ENCODE measurements around the gene NINL. TPM values are rescaled to one million over a fixed set of nuclear protein-coding genes. Genes with fewer than 3 reads are reported as not detected.

The NINL gene
- total RNA-seq, 4 donors from 2014 or later, result 18.3 to 37.8 (median 23.5) TPM

DNA sequence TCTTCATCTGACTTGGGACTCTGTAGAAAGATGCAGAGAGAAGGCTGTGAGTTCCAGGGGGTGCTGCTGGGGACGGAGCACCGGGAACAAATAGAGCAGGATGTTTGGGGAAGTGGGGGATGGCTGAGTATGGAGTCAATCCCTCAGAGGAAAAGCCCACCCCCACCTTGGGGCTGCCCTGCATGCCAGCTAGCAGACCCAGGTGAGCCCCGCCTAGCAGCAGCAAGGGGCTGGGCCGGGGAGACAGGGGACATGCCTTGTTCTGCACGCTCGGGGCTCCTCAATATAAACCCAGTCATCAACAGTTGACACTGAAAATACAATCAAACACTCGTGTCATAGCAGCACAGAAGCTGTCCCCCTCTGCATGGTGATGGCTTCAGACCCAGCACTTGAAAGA, 74.6 kb downstream of the NINL start:
- no peaks in the 10 kb centered on the region for H3K27me3 ChIP-seq
- peaks cover 21 to 25% of the 10 kb centered on the region in 2 donors for H3K36me3 ChIP-seq
- no peak for DNase-seq
- TF ChIP-seq, protein P1, sequence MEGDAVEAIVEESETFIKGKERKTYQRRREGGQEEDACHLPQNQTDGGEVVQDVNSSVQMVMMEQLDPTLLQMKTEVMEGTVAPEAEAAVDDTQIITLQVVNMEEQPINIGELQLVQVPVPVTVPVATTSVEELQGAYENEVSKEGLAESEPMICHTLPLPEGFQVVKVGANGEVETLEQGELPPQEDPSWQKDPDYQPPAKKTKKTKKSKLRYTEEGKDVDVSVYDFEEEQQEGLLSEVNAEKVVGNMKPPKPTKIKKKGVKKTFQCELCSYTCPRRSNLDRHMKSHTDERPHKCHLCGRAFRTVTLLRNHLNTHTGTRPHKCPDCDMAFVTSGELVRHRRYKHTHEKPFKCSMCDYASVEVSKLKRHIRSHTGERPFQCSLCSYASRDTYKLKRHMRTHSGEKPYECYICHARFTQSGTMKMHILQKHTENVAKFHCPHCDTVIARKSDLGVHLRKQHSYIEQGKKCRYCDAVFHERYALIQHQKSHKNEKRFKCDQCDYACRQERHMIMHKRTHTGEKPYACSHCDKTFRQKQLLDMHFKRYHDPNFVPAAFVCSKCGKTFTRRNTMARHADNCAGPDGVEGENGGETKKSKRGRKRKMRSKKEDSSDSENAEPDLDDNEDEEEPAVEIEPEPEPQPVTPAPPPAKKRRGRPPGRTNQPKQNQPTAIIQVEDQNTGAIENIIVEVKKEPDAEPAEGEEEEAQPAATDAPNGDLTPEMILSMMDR (IDR thresholded peaks at IDR 0.05), result no peak
- no peak for TF ChIP-seq POLR2A (IDR thresholded peaks at IDR 0.05)
- WGBS, 2 donors, result 91 to 95% methylated on average over 7 of the region's 7 CpGs
- H3K9me3 ChIP-seq, result no peaks in the 10 kb centered on the region
- no peak overlapping the region for H3K27ac ChIP-seq
- H3K4me1 ChIP-seq, result peaks cover 0 to 10% of the 10 kb centered on the region in 2 donors
- intact Hi-C loops (cut with DNase I), result no loop called here
- no peak overlapping the region for H3K4me3 ChIP-seq (replicated peaks in 1 of 3)

DNA sequence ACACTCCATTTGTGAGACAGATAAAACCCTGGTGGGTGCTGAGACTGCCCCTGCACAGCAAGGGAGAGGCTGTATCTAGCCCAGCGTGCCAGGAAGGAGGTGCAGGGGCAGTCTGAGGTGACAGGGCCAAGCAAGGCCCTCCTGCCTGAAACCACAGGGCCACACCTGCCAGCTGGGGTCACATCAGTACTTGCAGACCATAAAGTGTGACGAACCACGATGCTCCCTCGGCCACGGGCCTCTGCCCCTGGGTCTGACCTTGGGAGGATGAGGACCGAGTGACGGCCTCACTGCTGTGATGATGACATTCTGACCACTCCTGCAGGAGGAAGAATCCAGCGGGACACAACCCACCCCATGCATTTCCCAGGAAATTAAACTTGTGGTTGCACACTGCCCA, 75.1 kb downstream of the NINL start:
- peaks cover 0 to 10% of the 10 kb centered on the region in 2 donors for H3K4me1 ChIP-seq
- WGBS, 2 donors, result 80 to 95% methylated on average over 1 to 4 of the region's 8 CpGs
- TF ChIP-seq, protein P1 (IDR thresholded peaks at IDR 0.05), result no peak
- no peak for TF ChIP-seq POLR2A (IDR thresholded peaks at IDR 0.05)
- intact Hi-C loops (cut with DNase I), result no loop called here
- DNase-seq, result no peak
- no peak overlapping the region for H3K4me3 ChIP-seq (replicated peaks in 1 of 3)
- H3K27ac ChIP-seq, result no peak overlapping the region
- no peaks in the 10 kb centered on the region for H3K9me3 ChIP-seq
- peaks cover 21% of the 10 kb centered on the region in 2 donors for H3K36me3 ChIP-seq
- no peaks in the 10 kb centered on the region for H3K27me3 ChIP-seq

DNA sequence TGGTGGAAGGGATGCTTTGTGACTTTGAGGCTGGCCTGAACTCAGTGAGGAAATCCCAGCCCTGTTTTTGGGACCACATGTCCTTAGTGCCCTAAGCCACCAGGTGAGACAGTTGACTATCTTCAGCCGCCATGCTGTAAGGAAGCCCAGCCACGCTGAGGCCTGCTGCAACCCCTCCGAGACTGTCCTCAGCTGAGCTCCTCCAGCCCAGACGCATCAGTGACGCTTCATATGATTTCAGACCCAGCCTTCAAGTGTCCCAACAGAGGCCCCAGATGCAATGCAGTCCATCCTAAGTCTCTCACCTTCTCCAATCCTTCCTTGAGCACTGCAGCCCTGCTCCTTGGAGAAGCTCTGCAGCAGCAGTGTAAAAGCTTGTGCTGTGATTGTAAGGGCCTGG, 76.2 kb downstream of the NINL start:
- TF ChIP-seq, protein P1 (IDR thresholded peaks at IDR 0.05), result no peak
- TF ChIP-seq POLR2A (IDR thresholded peaks at IDR 0.05), result no peak
- peak overlapping the region in 1 of 3 donors; percentile 54 for H3K27ac ChIP-seq
- no peak for DNase-seq
- no peaks in the 10 kb centered on the region for H3K9me3 ChIP-seq
- no peaks in the 10 kb centered on the region for H3K27me3 ChIP-seq
- H3K4me1 ChIP-seq, result peaks cover 0 to 10% of the 10 kb centered on the region in 2 donors
- intact Hi-C loops (cut with DNase I), result no loop called here
- H3K4me3 ChIP-seq (replicated peaks in 1 of 3), result no peak overlapping the region
- peaks cover 18 to 21% of the 10 kb centered on the region in 2 donors for H3K36me3 ChIP-seq
- 96 to 97% methylated on average over 5 of the region's 5 CpGs for WGBS, 2 donors

DNA sequence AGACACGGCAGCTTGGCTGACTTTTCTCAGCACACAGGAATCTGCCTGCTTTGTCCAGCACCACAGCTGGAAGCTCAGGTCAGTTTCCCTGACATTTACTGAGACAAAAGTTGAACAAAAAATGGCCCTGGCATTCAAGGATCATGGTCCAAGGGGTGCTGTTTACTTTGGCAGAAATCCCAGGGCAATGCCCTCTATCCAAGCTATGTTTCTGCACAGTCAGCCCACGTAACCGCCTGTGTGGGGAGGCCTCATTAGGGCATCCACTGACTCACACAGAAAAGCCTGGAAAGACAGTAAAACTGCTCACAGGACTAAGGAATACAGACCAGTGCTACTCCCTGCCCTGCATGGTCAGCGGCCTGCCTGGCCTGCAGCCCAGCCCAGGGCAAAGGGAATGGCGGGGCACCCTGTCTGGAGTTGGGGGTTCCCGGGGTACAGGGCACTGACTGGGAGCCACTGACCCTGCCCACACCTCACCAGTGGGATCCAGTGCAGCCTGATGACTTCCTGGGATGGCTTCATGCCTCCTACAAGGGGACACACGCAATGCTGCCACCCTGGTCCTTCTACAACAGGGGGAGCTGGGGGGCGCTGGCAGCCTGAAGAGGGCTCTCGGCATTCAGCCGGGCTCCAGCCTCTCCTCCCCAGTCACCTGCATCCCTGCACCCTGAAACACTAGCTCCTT, 77.1 kb downstream of the NINL start:
- H3K4me1 ChIP-seq, result peaks cover 0 to 10% of the 10 kb centered on the region in 2 donors
- TF ChIP-seq, protein P1 (IDR thresholded peaks at IDR 0.05), result no peak
- TF ChIP-seq POLR2A (IDR thresholded peaks at IDR 0.05), result no peak
- no peaks in the 10 kb centered on the region for H3K9me3 ChIP-seq
- intact Hi-C loops (cut with DNase I), result no loop called here
- WGBS, 2 donors, result 71 to 75% methylated on average over 6 to 8 of the region's 10 CpGs
- H3K36me3 ChIP-seq, result peaks cover 21 to 24% of the 10 kb centered on the region in 2 donors
- peak overlapping the region in 2 of 3 donors; percentile 50 to 54 for H3K27ac ChIP-seq
- H3K4me3 ChIP-seq (replicated peaks in 1 of 3), result no peak overlapping the region
- peak; percentile 57 to 62 for DNase-seq
- H3K27me3 ChIP-seq, result no peaks in the 10 kb centered on the region

DNA sequence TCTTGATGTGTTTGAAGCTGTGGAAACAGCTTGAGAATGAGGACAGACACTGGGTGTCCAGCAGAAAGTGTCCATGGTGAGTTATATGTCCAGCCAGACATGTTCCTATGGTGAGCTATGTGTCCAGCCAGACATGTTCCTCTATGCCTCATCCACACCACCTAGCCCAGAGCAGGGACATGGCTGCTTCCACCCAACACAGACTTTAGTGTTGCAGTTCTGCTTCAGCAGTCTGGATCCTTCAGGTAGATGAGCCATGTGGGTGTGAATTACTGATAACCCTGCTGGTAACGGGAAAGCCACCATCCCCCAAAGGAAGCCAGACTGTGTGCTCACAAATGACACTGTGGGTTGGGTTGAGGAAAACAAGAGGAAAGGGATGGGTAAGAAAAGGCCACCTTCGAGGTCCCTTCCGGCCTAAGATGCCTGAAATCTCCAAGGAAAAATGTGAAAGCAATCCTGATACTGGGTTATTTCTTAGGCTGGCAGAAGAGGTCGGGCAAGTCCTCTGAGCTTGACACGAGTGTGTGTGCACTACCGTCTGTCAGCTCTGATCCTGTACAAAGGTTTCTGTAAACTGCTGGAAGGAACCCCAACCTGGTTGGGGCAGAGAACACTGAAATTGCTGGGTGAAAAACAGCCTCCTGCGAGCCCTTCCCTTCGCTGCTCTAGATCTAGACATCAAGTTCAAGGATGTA, 77.8 kb downstream of the NINL start:
- no peak for DNase-seq
- H3K9me3 ChIP-seq, result no peaks in the 10 kb centered on the region
- no peaks in the 10 kb centered on the region for H3K27me3 ChIP-seq
- peaks cover 21 to 24% of the 10 kb centered on the region in 2 donors for H3K36me3 ChIP-seq
- intact Hi-C loops (cut with DNase I), result no loop called here
- H3K4me1 ChIP-seq, result peaks cover 0 to 10% of the 10 kb centered on the region in 2 donors
- no peak overlapping the region for H3K4me3 ChIP-seq (replicated peaks in 1 of 3)
- TF ChIP-seq, protein P1 (IDR thresholded peaks at IDR 0.05), result no peak
- TF ChIP-seq POLR2A (IDR thresholded peaks at IDR 0.05), result no peak
- peak overlapping the region in 2 of 3 donors; percentile 22 to 50 for H3K27ac ChIP-seq
- WGBS, 2 donors, result 77 to 78% methylated on average over 8 of the region's 8 CpGs
